ENCODE data around the gene NEDD4L. TPM values are rescaled to one million over a fixed set of nuclear protein-coding genes. Genes with fewer than 3 reads are reported as not detected.
"Not testable (repeated sequence)": the region's sequence is repeated elsewhere in the genome, so short reads cannot be mapped to it uniquely, and the experiment has no call there.

The NEDD4L gene
- total RNA-seq, 1 experiment from 2014 or later = 57.4 TPM

GRCh38 chr18:58263055-58263957 is 219.3 kb downstream of the NEDD4L start:
- H3K4me1 ChIP-seq (replicated peaks; ENCODE audit: insufficient read depth) = peaks cover 81% of the 10 kb centered on the region
- no peak overlapping the region for H2AFZ ChIP-seq
- no peaks in the 10 kb centered on the region for H3K27me3 ChIP-seq (ENCODE audit: insufficient read depth, low read depth)
- ChIA-PET POLR2A (ENCODE audit: unreplicated experiment) (interaction anchor here (0.7 kb wide), 1 partner anchor 67 kb away, joined by 4 read pairs; no protein-coding TSS in a partner anchor), CTCF (interaction anchor here (1.5 kb wide), 1 partner anchor 58 kb away, joined by 3 read pairs; no protein-coding TSS in a partner anchor)
- H4K20me1 ChIP-seq (ENCODE audit: insufficient read depth) = peaks cover 6% of the 10 kb centered on the region; the same call in 1 of the 2 replicates
- H3K4me2 ChIP-seq = peak overlapping the region; percentile 74
- no peaks in the 10 kb centered on the region for H3K9me2 ChIP-seq (ENCODE audit: insufficient read depth)
- no peaks in the 10 kb centered on the region for H3K9me3 ChIP-seq (ENCODE audit: insufficient read depth, low read depth)
- peak overlapping the region; percentile 33 for H3K4me3 ChIP-seq
- peaks cover 17% of the 10 kb centered on the region; the same call in 1 of the 2 replicates for H3K36me3 ChIP-seq (ENCODE audit: low read depth)
- H3F3A ChIP-seq (ENCODE audit: insufficient read depth, low read depth) = peaks cover 59% of the 10 kb centered on the region
- peaks cover 94% of the 10 kb centered on the region for H3K79me2 ChIP-seq (ENCODE audit: low read depth)
- no TSS peak for BruUV-seq (replicated peaks)
- peak; percentile 31 to 95 for DNase-seq
- intact Hi-C loops (cut with micrococcal nuclease; ENCODE audit: unreplicated experiment) = loop anchor here (1.0 to 10.0 kb wide), 2 partner anchors 47 to 79 kb away; no protein-coding TSS in a partner anchor
- peak overlapping the region; percentile 94 for H3K27ac ChIP-seq
- no peak for TF ChIP-seq CTCF (conservative IDR thresholded peaks at IDR 0.05)
- no peak for TF ChIP-seq EZH2 (IDR thresholded peaks at IDR 0.05; ENCODE audit: low read depth)

GRCh38 chr18:58264075-58264474 is 220.0 kb downstream of the NEDD4L start:
- CTCF ChIA-PET = interaction anchor here (1.5 kb wide), 1 partner anchor 58 kb away, joined by 3 read pairs; no protein-coding TSS in a partner anchor
- POLR2A ChIA-PET (ENCODE audit: unreplicated experiment) = no interaction called here
- Histone ChIP-seq H2AFZ (no peak overlapping the region), H3K27ac (peak overlapping the region; percentile 94), H3K36me3 (ENCODE audit: low read depth) (0 out of 2 replicates have a peak, but pooled peaks cover 9% of the 10 kb centered on the region), H3F3A (ENCODE audit: insufficient read depth, low read depth) (peaks cover 64% of the 10 kb centered on the region), H3K4me1 (replicated peaks; ENCODE audit: insufficient read depth) (peaks cover 87% of the 10 kb centered on the region), H3K4me3 (no peak overlapping the region), H3K79me2 (ENCODE audit: low read depth) (peaks cover 89% of the 10 kb centered on the region), H3K4me2 (peak overlapping the region; percentile 74), H3K9me2 (ENCODE audit: insufficient read depth) (no peaks in the 10 kb centered on the region), H3K27me3 (ENCODE audit: insufficient read depth, low read depth) (no peaks in the 10 kb centered on the region), H3K9me3 (ENCODE audit: insufficient read depth, low read depth) (no peaks in the 10 kb centered on the region), H4K20me1 (ENCODE audit: insufficient read depth) (peaks cover 8% of the 10 kb centered on the region; the same call in 1 of the 2 replicates)
- TF ChIP-seq CTCF (conservative IDR thresholded peaks at IDR 0.05) (no peak), EZH2 (IDR thresholded peaks at IDR 0.05; ENCODE audit: low read depth) (no peak)
- intact Hi-C loops (cut with micrococcal nuclease; ENCODE audit: unreplicated experiment) = loop anchor here (10.0 kb wide), 1 partner anchor 79 kb away; no protein-coding TSS in a partner anchor
- no peak for DNase-seq
- BruUV-seq (replicated peaks) = no TSS peak

GRCh38 chr18:58264840-58265239 is 220.8 kb downstream of the NEDD4L start:
- H3F3A ChIP-seq (ENCODE audit: insufficient read depth, low read depth) = peaks cover 69% of the 10 kb centered on the region
- H3K9me3 ChIP-seq (ENCODE audit: insufficient read depth, low read depth) = no peaks in the 10 kb centered on the region
- BruUV-seq (replicated peaks) = no TSS peak
- ChIA-PET CTCF (no interaction called here), POLR2A (ENCODE audit: unreplicated experiment) (interaction anchor here (0.7 kb wide), 1 partner anchor 49 kb away, joined by 4 read pairs; no protein-coding TSS in a partner anchor)
- no peak for DNase-seq
- intact Hi-C loops (cut with micrococcal nuclease; ENCODE audit: unreplicated experiment) = loop anchor here (5.0 to 10.0 kb wide), 2 partner anchors 80 to 128 kb away; no protein-coding TSS in a partner anchor
- H3K36me3 ChIP-seq (ENCODE audit: low read depth) = 0 out of 2 replicates have a peak, but pooled peaks cover 3% of the 10 kb centered on the region
- H3K4me2 ChIP-seq = no peak overlapping the region
- H3K27ac ChIP-seq = peak overlapping the region; percentile 94; the same call in 1 of the 2 replicates
- H3K27me3 ChIP-seq (ENCODE audit: insufficient read depth, low read depth) = no peaks in the 10 kb centered on the region
- TF ChIP-seq EZH2 (IDR thresholded peaks at IDR 0.05; ENCODE audit: low read depth) (no peak), CTCF (conservative IDR thresholded peaks at IDR 0.05) (no peak)
- peaks cover 94% of the 10 kb centered on the region for H3K4me1 ChIP-seq (replicated peaks; ENCODE audit: insufficient read depth)
- H3K4me3 ChIP-seq = no peak overlapping the region
- no peaks in the 10 kb centered on the region for H3K9me2 ChIP-seq (ENCODE audit: insufficient read depth)
- H4K20me1 ChIP-seq (ENCODE audit: insufficient read depth) = 0 out of 2 replicates have a peak, but pooled peaks cover 3% of the 10 kb centered on the region
- H3K79me2 ChIP-seq (ENCODE audit: low read depth) = peaks cover 88% of the 10 kb centered on the region
- H2AFZ ChIP-seq = no peak overlapping the region

- H4K20me1 ChIP-seq (ENCODE audit: insufficient read depth); H3K27ac ChIP-seq; H3K4me3 ChIP-seq; H2AFZ ChIP-seq; H3K9me2 ChIP-seq (ENCODE audit: insufficient read depth); H3K36me3 ChIP-seq (ENCODE audit: low read depth); POLR2A ChIA-PET (ENCODE audit: unreplicated experiment); H3K4me2 ChIP-seq; H3K27me3 ChIP-seq (ENCODE audit: insufficient read depth, low read depth); CTCF ChIA-PET; H3K9me3 ChIP-seq (ENCODE audit: insufficient read depth, low read depth); DNase-seq; BruUV-seq (replicated peaks): not testable (repeated sequence)
- H3F3A ChIP-seq (ENCODE audit: insufficient read depth, low read depth) = peaks cover 71% of the 10 kb centered on the region
- intact Hi-C loops (cut with micrococcal nuclease; ENCODE audit: unreplicated experiment) = loop anchor here (5.0 to 10.0 kb wide), 2 partner anchors 81 to 128 kb away; no protein-coding TSS in a partner anchor
- H3K79me2 ChIP-seq (ENCODE audit: low read depth) = peaks cover 85% of the 10 kb centered on the region
- H3K4me1 ChIP-seq (replicated peaks; ENCODE audit: insufficient read depth) = peaks cover 93% of the 10 kb centered on the region
Observed at GRCh38 chr18:58265489-58265888, 221.5 kb downstream of the NEDD4L start.

Data from PC-9 (cell line).